HepG2 (cell line): Measurements from ENCODE around the gene RNASE13. TPM values are rescaled to one million over a fixed set of nuclear protein-coding genes. Genes with fewer than 3 reads are reported as not detected.

Experiments used
- BRCA1 ChIP-seq: sonication (generic); formaldehyde crosslinking; IDR thresholded peaks from 2 replicates; pipeline ENCODE4 v1.4.0; 2020; ENCODE audit warnings: missing genetic modification reagents
- CHD2 ChIP-seq: IDR thresholded peaks from 2 replicates; pipeline ENCODE4 v1.6.1; 2011; ENCODE audit warnings: low read depth, low read length, improper control_type of control experiment
- FOXJ3 ChIP-seq: sonication (generic); formaldehyde crosslinking; IDR thresholded peaks from 2 replicates; pipeline ENCODE4 v1.4.0; 2020; ENCODE audit warnings: missing genetic modification reagents, mild to moderate bottlenecking, borderline replicate concordance
- FOXP4 ChIP-seq: sonication (generic); formaldehyde crosslinking; IDR thresholded peaks from 2 replicates; pipeline ENCODE4 v1.4.0; 2020; ENCODE audit warnings: missing genetic modification reagents
- GMEB2 ChIP-seq: IDR thresholded peaks from 2 replicates; pipeline ENCODE4 v1.6.1; 2016; ENCODE audit warnings: missing biosample characterization, missing genetic modification reagents, low read depth
- JARID2 ChIP-seq: sonication (generic); formaldehyde crosslinking; IDR thresholded peaks from 2 replicates; pipeline ENCODE4 v1.8.1; 2023; ENCODE audit warnings: missing genetic modification reagents, inconsistent platforms; ENCODE audit not compliant: insufficient replicate concordance
- MAFG ChIP-seq: sonication (generic); formaldehyde crosslinking; IDR thresholded peaks from 2 replicates; pipeline ENCODE4 v1.5.1; 2020; ENCODE audit warnings: mild to moderate bottlenecking, missing genetic modification reagents
- NONO ChIP-seq, 2 experiments: fragments of 450-650 bp in 1 of 2; sonication (generic) in 1 of 2; formaldehyde crosslinking in 1 of 2; IDR thresholded peaks in 1 of 2; conservative IDR thresholded peaks in 1 of 2; 2 replicates each; pipeline versions ENCODE4 v1.6.1 to v1.8.0; 2017 to 2022; ENCODE audit warnings: mild to moderate bottlenecking in 1 of 2, missing genetic modification reagents in 1 of 2, moderate library complexity in 1 of 2
- PAWR ChIP-seq: sonication (generic); formaldehyde crosslinking; IDR thresholded peaks from 2 replicates; pipeline ENCODE4 v1.4.0; 2020; ENCODE audit warnings: missing genetic modification reagents, mild to moderate bottlenecking, borderline replicate concordance
- RFX5 ChIP-seq: IDR thresholded peaks from 2 replicates; pipeline ENCODE4 v1.6.1; 2011; ENCODE audit warnings: low read depth, low read length, improper control_type of control experiment
- SAFB2 ChIP-seq: sonication (generic); formaldehyde crosslinking; IDR thresholded peaks from 2 replicates; pipeline ENCODE4 v1.5.1; 2020; ENCODE audit warnings: missing genetic modification reagents, low read depth, mild to moderate bottlenecking, borderline replicate concordance
- SCMH1 ChIP-seq: sonication (generic); formaldehyde crosslinking; IDR thresholded peaks from 2 replicates; pipeline ENCODE4 v1.9.0; 2021; ENCODE audit warnings: missing genetic modification reagents, mild to moderate bottlenecking, borderline replicate concordance
- ZFP62 ChIP-seq: sonication (generic); formaldehyde crosslinking; IDR thresholded peaks from 2 replicates; pipeline ENCODE4 v1.4.0; 2020; ENCODE audit warnings: missing genetic modification reagents
- ZNF12 ChIP-seq: sonication (generic); formaldehyde crosslinking; IDR thresholded peaks from 2 replicates; pipeline ENCODE4 v1.5.0; 2020; ENCODE audit warnings: missing genetic modification reagents
- ZNF234 ChIP-seq: sonication (generic); formaldehyde crosslinking; conservative IDR thresholded peaks from 2 replicates; pipeline ENCODE4 v1.5.1; 2020; ENCODE audit warnings: mild to moderate bottlenecking, missing genetic modification reagents
- ZNF326 ChIP-seq: sonication (generic); formaldehyde crosslinking; IDR thresholded peaks from 2 replicates; pipeline ENCODE4 v1.4.0; 2020; ENCODE audit warnings: missing genetic modification reagents, borderline replicate concordance
- ZNF724P ChIP-seq: sonication (generic); formaldehyde crosslinking; IDR thresholded peaks from 2 replicates; pipeline ENCODE4 v1.8.0; 2022; ENCODE audit warnings: missing genetic modification reagents, borderline replicate concordance
- polyA plus RNA-seq, 8 experiments: library from polyadenylated mRNA; depleted of rRNA in 3 of 8; stranded (reverse) in 7 of 8; unstranded in 1 of 8; fragments of >200 nt; fragmentation: Illumina TruSeq in 4 of 8; extraction: Trizol in 4 of 8; gene quantifications; 2 replicates each; pipeline versions ENCODE4 v1.2.1 to v1.2.3, GENCODE V29; 2011 to 2016; ENCODE audit warnings: low read depth in 4 of 8, missing spikeins in 1 of 8, mixed read lengths in 1 of 8; ENCODE audit not compliant: insufficient read depth in 1 of 8
- total RNA-seq, 5 experiments: library from RNA; depleted of rRNA; stranded (reverse); fragments of >200 nt; fragmentation: Illumina TruSeq; extraction: Trizol; gene quantifications; 2 replicates each; pipeline ENCODE4 v1.2.3, GENCODE V29; 2016; ENCODE audit warnings: low read depth in 1 of 5
- TF ChIP-seq, protein P1 (sequence below): sonication (generic); formaldehyde crosslinking; conservative IDR thresholded peaks from 2 replicates; pipeline ENCODE4 v1.4.0; 2020; ENCODE audit warnings: missing genetic modification reagents
- TF ChIP-seq, protein P2 (sequence below): sonication (generic); formaldehyde crosslinking; IDR thresholded peaks from 2 replicates; pipeline ENCODE4 v1.5.1; 2020; ENCODE audit warnings: mild to moderate bottlenecking, missing genetic modification reagents, borderline replicate concordance
- TF ChIP-seq, protein P3 (sequence below): sonication (generic); formaldehyde crosslinking; IDR thresholded peaks from 2 replicates; pipeline ENCODE4 v1.5.0; 2020; ENCODE audit warnings: missing genetic modification reagents, mild to moderate bottlenecking, borderline replicate concordance
- TF ChIP-seq, protein P4 (sequence below): sonication (generic); formaldehyde crosslinking; IDR thresholded peaks from 2 replicates; pipeline ENCODE4 v1.9.0; 2021; ENCODE audit warnings: missing genetic modification reagents, mild to moderate bottlenecking, borderline replicate concordance

The RNASE13 gene
- total and polyA plus RNA-seq, 2 of the 13 experiments (the other 11 are each of a cell fraction or from before 2014, with no cell fraction given): 1.0 TPM; not detected in 1

GRCh38 chr14:21069388-21070082 lies 34.9 kb upstream of the RNASE13 start (continued):
- TF ChIP-seq, protein P1, sequence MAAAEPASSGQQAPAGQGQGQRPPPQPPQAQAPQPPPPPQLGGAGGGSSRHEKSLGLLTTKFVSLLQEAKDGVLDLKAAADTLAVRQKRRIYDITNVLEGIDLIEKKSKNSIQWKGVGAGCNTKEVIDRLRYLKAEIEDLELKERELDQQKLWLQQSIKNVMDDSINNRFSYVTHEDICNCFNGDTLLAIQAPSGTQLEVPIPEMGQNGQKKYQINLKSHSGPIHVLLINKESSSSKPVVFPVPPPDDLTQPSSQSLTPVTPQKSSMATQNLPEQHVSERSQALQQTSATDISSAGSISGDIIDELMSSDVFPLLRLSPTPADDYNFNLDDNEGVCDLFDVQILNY: peak; percentile 91
- TF ChIP-seq SAFB2 (CRISPR knock-in tag) (no peak), SCMH1 (CRISPR knock-in tag) (no peak), PAWR (0 out of 2 replicates have a peak, but pooled peaks have one; percentile 95), GMEB2 (no peak), FOXJ3 (CRISPR knock-in tag) (no peak), ZNF724P (no peak), FOXP4 (CRISPR knock-in tag) (0 out of 2 replicates have a peak, but pooled peaks have one; percentile 32), CHD2 (no peak), BRCA1 (CRISPR knock-in tag) (no peak), NONO (IDR thresholded peaks at IDR 0.05) (no peak), NONO (CRISPR knock-in tag; conservative IDR thresholded peaks at IDR 0.05) (peak; percentile 44; the same call in 1 of the 2 replicates), ZNF234 (CRISPR knock-in tag) (no peak), ZNF12 (CRISPR knock-in tag) (no peak), RFX5 (no peak), ZFP62 (no peak), ZNF326 (CRISPR knock-in tag) (no peak), JARID2 (no peak), MAFG (CRISPR knock-in tag) (no peak)
- TF ChIP-seq, protein P2, sequence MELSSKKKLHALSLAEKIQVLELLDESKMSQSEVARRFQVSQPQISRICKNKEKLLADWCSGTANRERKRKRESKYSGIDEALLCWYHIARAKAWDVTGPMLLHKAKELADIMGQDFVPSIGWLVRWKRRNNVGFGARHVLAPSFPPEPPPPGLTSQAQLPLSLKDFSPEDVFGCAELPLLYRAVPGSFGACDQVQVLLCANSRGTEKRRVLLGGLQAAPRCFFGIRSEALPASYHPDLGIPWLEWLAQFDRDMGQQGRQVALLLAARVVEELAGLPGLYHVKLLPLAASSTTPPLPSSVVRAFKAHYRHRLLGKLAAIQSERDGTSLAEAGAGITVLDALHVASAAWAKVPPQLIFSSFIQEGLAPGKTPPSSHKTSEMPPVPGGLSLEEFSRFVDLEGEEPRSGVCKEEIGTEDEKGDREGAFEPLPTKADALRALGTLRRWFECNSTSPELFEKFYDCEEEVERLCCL (CRISPR knock-in tag): peak; percentile 43; the same call in 1 of the 2 replicates
- TF ChIP-seq, protein P3, sequence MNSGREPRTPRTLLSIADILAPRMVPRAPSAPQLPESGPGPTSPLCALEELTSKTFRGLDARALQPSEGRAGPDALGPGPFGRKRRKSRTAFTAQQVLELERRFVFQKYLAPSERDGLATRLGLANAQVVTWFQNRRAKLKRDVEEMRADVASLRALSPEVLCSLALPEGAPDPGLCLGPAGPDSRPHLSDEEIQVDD (CRISPR knock-in tag): no peak
- TF ChIP-seq, protein P4, sequence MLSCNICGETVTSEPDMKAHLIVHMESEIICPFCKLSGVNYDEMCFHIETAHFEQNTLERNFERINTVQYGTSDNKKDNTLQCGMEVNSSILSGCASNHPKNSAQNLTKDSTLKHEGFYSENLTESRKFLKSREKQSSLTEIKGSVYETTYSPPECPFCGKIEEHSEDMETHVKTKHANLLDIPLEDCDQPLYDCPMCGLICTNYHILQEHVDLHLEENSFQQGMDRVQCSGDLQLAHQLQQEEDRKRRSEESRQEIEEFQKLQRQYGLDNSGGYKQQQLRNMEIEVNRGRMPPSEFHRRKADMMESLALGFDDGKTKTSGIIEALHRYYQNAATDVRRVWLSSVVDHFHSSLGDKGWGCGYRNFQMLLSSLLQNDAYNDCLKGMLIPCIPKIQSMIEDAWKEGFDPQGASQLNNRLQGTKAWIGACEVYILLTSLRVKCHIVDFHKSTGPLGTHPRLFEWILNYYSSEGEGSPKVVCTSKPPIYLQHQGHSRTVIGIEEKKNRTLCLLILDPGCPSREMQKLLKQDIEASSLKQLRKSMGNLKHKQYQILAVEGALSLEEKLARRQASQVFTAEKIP (CRISPR knock-in tag): no peak
